ENCODE data around the gene CDC26.
"Not testable (repeated sequence)": the region's sequence is repeated elsewhere in the genome, so short reads cannot be mapped to it uniquely, and the experiment has no call there.

The CDC26 gene

GRCh38 chr9:113237026-113237425 lies 38.3 kb downstream of the CDC26 start:
- FAIRE-seq: no peak

- not testable (repeated sequence) for FAIRE-seq
Measured at GRCh38 chr9:113235701-113236255, 39.6 kb downstream of the CDC26 start.

GRCh38 chr9:113231701-113232100 lies 43.7 kb downstream of the CDC26 start:
- no peak for FAIRE-seq

- no peak for FAIRE-seq
Measured at GRCh38 chr9:113228130-113228665, 47.2 kb downstream of the CDC26 start.

GRCh38 chr9:113227436-113227835 lies 47.9 kb downstream of the CDC26 start:
- no peak for FAIRE-seq

- no peak for FAIRE-seq
Measured at GRCh38 chr9:113223963-113224362, 51.4 kb downstream of the CDC26 start.

GRCh38 chr9:113222482-113222841 lies 52.9 kb downstream of the CDC26 start:
- FAIRE-seq: no peak

GRCh38 chr9:113221800-113222481 lies 53.4 kb downstream of the CDC26 start:
- no peak for FAIRE-seq

GRCh38 chr9:113221003-113221799 lies 54.2 kb downstream of the CDC26 start, which contains the start of the genes FKBP15 and SLC31A1:
FKBP15 (minus strand) TSS chr9:113221277; CDS start chr9:113221243, 34 bp downstream.
SLC31A1 (plus strand) TSS chr9:113221544; CDS start chr9:113256149, 34,605 bp downstream.
- peak; percentile 95 for FAIRE-seq

GRCh38 chr9:113220467-113221002 lies 54.8 kb downstream of the CDC26 start:
- FAIRE-seq: no peak

GRCh38 chr9:113219969-113220368 lies 55.4 kb downstream of the CDC26 start:
- FAIRE-seq: no peak

GRCh38 chr9:113219186-113219936 lies 56.0 kb downstream of the CDC26 start:
- FAIRE-seq: no peak
